K562 (cell line): Measurements from ENCODE around the gene MLF1. TPM values are rescaled to one million over a fixed set of nuclear protein-coding genes. Genes with fewer than 3 reads are reported as not detected.

Experiments used
- E2F6 ChIP-seq, 2 experiments: IDR thresholded peaks; 2 replicates each; pipeline ENCODE4 v1.6.1; 2011; ENCODE audit warnings: borderline replicate concordance in 1 of 2, control low read depth in 1 of 2, low read depth in 1 of 2, low read length in 1 of 2, mild to moderate bottlenecking in 1 of 2, mixed read lengths in 1 of 2, moderate library complexity in 1 of 2; ENCODE audit not compliant: insufficient read depth in 1 of 2, insufficient read length in 1 of 2, poor library complexity in 1 of 2, severe bottlenecking in 1 of 2; ENCODE audit errors: extremely low read depth in 1 of 2
- EGR1 ChIP-seq: fragments of 450-650 bp; conservative IDR thresholded peaks from 2 replicates; pipeline ENCODE4 v1.6.1; 2017; ENCODE audit warnings: mild to moderate bottlenecking
- RBFOX2 ChIP-seq: fragments of 200-400 bp; formaldehyde crosslinking; IDR thresholded peaks from 2 replicates; pipeline ENCODE4 v1.6.1; 2017; ENCODE audit warnings: low read depth, mild to moderate bottlenecking, low read length, moderate library complexity
- polyA plus RNA-seq, 8 experiments: library from polyadenylated mRNA; depleted of rRNA in 4 of 8; stranded (reverse) in 5 of 8; unstranded in 3 of 8; fragments of >200 nt; fragmentation: Nextera tagmentation in 2 of 8; fragmentation: Illumina TruSeq in 1 of 8; extraction: Ambion mirVana in 2 of 8; extraction: Trizol in 1 of 8; gene quantifications; 2 replicates each; pipeline versions ENCODE4 v1.2.1 to v1.2.3, GENCODE V29; 2011 to 2014; ENCODE audit warnings: inconsistent platforms in 1 of 8, missing spikeins in 1 of 8
- total RNA-seq, 7 experiments: library from RNA; depleted of rRNA in 6 of 7; stranded (reverse); fragments of >200 nt in 6 of 7; fragmentation: Illumina TruSeq in 2 of 7; extraction: Trizol in 2 of 7; gene quantifications; 2 replicates each; pipeline versions ENCODE4 v1.2.1 to v1.2.3, GENCODE V29; 2011 to 2021; ENCODE audit warnings: low replicate concordance in 1 of 7
- TF ChIP-seq, protein P1 (sequence below): sonication (generic); formaldehyde crosslinking; IDR thresholded peaks from 2 replicates; pipeline ENCODE4 v1.8.0; 2023; ENCODE audit warnings: missing genetic modification reagents, mild to moderate bottlenecking, borderline replicate concordance

The MLF1 gene
- total and polyA plus RNA-seq, 9 of the 15 experiments (the other 6 are each of a cell fraction or from before 2014, with no cell fraction given) = 20.4 to 71.0 (median 27.1) TPM

- TF ChIP-seq, protein P1, sequence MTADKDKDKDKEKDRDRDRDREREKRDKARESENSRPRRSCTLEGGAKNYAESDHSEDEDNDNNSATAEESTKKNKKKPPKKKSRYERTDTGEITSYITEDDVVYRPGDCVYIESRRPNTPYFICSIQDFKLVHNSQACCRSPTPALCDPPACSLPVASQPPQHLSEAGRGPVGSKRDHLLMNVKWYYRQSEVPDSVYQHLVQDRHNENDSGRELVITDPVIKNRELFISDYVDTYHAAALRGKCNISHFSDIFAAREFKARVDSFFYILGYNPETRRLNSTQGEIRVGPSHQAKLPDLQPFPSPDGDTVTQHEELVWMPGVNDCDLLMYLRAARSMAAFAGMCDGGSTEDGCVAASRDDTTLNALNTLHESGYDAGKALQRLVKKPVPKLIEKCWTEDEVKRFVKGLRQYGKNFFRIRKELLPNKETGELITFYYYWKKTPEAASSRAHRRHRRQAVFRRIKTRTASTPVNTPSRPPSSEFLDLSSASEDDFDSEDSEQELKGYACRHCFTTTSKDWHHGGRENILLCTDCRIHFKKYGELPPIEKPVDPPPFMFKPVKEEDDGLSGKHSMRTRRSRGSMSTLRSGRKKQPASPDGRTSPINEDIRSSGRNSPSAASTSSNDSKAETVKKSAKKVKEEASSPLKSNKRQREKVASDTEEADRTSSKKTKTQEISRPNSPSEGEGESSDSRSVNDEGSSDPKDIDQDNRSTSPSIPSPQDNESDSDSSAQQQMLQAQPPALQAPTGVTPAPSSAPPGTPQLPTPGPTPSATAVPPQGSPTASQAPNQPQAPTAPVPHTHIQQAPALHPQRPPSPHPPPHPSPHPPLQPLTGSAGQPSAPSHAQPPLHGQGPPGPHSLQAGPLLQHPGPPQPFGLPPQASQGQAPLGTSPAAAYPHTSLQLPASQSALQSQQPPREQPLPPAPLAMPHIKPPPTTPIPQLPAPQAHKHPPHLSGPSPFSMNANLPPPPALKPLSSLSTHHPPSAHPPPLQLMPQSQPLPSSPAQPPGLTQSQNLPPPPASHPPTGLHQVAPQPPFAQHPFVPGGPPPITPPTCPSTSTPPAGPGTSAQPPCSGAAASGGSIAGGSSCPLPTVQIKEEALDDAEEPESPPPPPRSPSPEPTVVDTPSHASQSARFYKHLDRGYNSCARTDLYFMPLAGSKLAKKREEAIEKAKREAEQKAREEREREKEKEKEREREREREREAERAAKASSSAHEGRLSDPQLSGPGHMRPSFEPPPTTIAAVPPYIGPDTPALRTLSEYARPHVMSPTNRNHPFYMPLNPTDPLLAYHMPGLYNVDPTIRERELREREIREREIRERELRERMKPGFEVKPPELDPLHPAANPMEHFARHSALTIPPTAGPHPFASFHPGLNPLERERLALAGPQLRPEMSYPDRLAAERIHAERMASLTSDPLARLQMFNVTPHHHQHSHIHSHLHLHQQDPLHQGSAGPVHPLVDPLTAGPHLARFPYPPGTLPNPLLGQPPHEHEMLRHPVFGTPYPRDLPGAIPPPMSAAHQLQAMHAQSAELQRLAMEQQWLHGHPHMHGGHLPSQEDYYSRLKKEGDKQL (CRISPR knock-in tag) = no peak
- TF ChIP-seq EGR1 (peak; percentile 25), E2F6 (IDR thresholded peaks at IDR 0.05; ENCODE audit: borderline replicate concordance in 1 of 2, extremely low read depth in 1 of 2, insufficient read depth in 1 of 2, insufficient read length in 1 of 2, low read depth in 1 of 2, low read length in 1 of 2, poor library complexity in 1 of 2, severe bottlenecking in 1 of 2) (peak; percentile 5 to 78), RBFOX2 (0 out of 2 replicates have a peak, but pooled peaks have one; percentile 13)
These were observed 1.2 kb downstream of the MLF1 start (continued) for GRCh38 chr3:158571969-158572765.
